Sigmoid colon (tissue), 7 donors: ENCODE measurements around the gene MTA1. TPM values are rescaled to one million over a fixed set of nuclear protein-coding genes. Genes with fewer than 3 reads are reported as not detected.

Experiments
- DNase-seq: peaks from one replicate; pipeline ENCODE4 v3.0.0-alpha.2; 2019
- H3K27ac ChIP-seq, 4 donors: fragments of 200-600 bp; sonication (generic); one replicate each; pipeline ENCODE4 v1.5.1; 2016 to 2019; ENCODE audit warnings: mild to moderate bottlenecking in 1 of 4
- H3K27me3 ChIP-seq, 3 donors: fragments of 200-600 bp; sonication (generic); one replicate each; pipeline ENCODE4 v1.5.1; 2019; ENCODE audit warnings: mild to moderate bottlenecking in 1 of 3
- H3K36me3 ChIP-seq, 4 donors: fragments of 200-600 bp; sonication (generic); one replicate each; pipeline ENCODE4 v1.5.1; 2016 to 2019
- H3K4me1 ChIP-seq, 4 donors: fragments of 200-600 bp; sonication (generic); one replicate each; pipeline ENCODE4 v1.5.1; 2017 to 2019
- H3K4me3 ChIP-seq, 4 donors: fragments of 200-600 bp; sonication (generic); one replicate each; pipeline ENCODE4 v1.5.1; 2017 to 2019; ENCODE audit warnings: mild to moderate bottlenecking in 2 of 4, moderate library complexity in 1 of 4
- H3K9me3 ChIP-seq, 4 donors: fragments of 200-600 bp in 3 of 4; sonication (generic) in 3 of 4; one replicate each; pipeline versions ENCODE4 v1.5.1 to v1.6.1; 2013 to 2019
- CTCF ChIP-seq, 4 experiments: fragments of 450-650 bp in 3 of 4; fragments of 200-600 bp in 1 of 4; IDR thresholded peaks; one replicate each; pipeline ENCODE4 v1.5.1; 2016 to 2019; ENCODE audit warnings: antibody characterized with exemption in 4 of 4, mild to moderate bottlenecking in 3 of 4, moderate library complexity in 2 of 4
- EP300 ChIP-seq, 4 donors: sonication (generic); formaldehyde crosslinking; IDR thresholded peaks; one replicate each; pipeline ENCODE4 v1.6.1; 2017; ENCODE audit warnings: antibody characterized with exemption in 4 of 4
- POLR2A ChIP-seq, 2 donors: fragments of 450-650 bp; IDR thresholded peaks; one replicate each; pipeline ENCODE4 v1.6.1; 2016; ENCODE audit warnings: antibody characterized with exemption in 2 of 2, mild to moderate bottlenecking in 2 of 2, moderate library complexity in 2 of 2
- POLR2AphosphoS5 ChIP-seq, 4 donors: sonication (generic); formaldehyde crosslinking; IDR thresholded peaks; one replicate each; pipeline ENCODE4 v1.6.1; 2017; ENCODE audit warnings: antibody characterized with exemption in 4 of 4
- WGBS, 2 donors: extraction: QIAGEN DNeasy Blood & Tissue Kit; methylation state at CpG; one replicate each; pipeline ENCODE4 v1.1.7; 2013; 5-methylcytosine and 5-hydroxymethylcytosine counted together
- intact Hi-C: fragments of 100-400 bp; cut with DNase I; formaldehyde crosslinking; loops from one replicate; pipeline ENCODE4 v1.15.1; 2023
- polyA plus RNA-seq, 3 donors: library from polyadenylated mRNA; stranded (reverse); fragments of 200-250 nt; gene quantifications; one replicate each; pipeline ENCODE4 v1.2.3, GENCODE V29; 2013
- total RNA-seq, 4 donors: library from RNA; depleted of rRNA; stranded (reverse); fragments of >200 nt; gene quantifications; one replicate each; pipeline ENCODE4 v1.1.0, GENCODE V29; 2016
- donor health status: healthy with polysubstance abuse.
- donor health status: Bipolar disorder and iron deficiency.
- donor health status: healthy.

Gene MTA1
- total and polyA plus RNA-seq, 7 donors, result 14.3 to 92.8 (median 44.7) TPM

DNA sequence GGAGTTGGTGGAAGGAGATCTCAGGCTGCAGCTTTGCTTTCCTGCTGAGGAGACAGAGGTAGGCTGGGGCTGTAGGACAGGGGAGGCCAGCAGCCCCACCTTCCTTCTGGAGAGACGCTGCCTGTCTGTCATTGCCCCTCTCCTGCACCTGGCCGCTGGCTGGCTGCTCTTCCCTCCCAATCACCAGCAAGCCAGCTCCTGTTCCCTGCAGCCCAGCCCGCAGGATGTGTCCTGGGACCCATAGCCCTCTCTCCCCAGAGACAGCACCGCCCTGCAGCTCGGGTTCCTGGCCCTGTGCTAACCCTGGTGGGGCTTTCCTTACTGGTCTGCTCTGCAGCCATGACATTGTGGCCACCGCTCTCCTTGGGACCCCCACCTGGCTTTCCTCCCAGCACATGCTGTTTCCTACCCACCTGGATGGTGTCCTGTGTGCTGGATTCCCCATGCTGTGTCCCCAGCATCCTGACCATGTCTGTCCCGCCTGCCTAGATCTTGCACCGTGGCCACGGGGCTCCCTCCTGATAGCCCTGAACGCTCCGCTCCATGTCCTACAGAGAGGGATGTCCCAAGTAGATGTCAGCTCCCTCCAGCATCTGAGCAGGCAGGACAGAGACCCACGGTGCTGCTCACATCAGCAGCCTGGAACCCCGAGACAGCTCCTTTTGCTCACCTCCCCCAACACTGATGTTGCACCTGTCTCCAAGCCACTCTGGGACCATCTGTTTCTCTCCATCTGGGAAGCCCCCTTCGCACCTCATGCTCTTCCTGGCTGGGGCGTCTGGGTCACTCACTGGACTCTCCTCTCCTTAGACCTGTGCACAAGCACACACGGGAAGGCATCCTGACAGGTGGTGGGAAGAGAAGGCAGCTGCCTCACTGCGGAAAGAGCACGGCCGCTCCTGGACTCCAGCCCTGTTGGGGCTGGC lies 1.1 kb upstream of the MTA1 start:
- H3K27me3 ChIP-seq, result peaks cover 0 to under 1% (median 0%) of the 10 kb centered on the region in 3 donors
- peak overlapping the region in 3 of 4 donors; percentile 72 to 83 (median 79) for H3K27ac ChIP-seq
- WGBS, 2 donors, result 65 to 81% methylated on average over 19 of the region's 19 CpGs
- H3K4me1 ChIP-seq, result peaks cover 0 to 57% (median 52%) of the 10 kb centered on the region in 4 donors
- no peaks in the 10 kb centered on the region for H3K9me3 ChIP-seq
- H3K36me3 ChIP-seq, result no peaks in the 10 kb centered on the region
- intact Hi-C loops, result loop anchor here (2.0 to 5.0 kb wide), 2 partner anchors 72 to 106 kb away; partner anchors contain the start of genes PACS2 and TEDC1
- DNase-seq, result no peak
- H3K4me3 ChIP-seq, result peak overlapping the region in 3 of 4 donors; percentile 73 to 84 (median 83)
- no peak for TF ChIP-seq CTCF (IDR thresholded peaks at IDR 0.05)
- no peak for TF ChIP-seq POLR2AphosphoS5 (IDR thresholded peaks at IDR 0.05)
- no peak for TF ChIP-seq POLR2A (IDR thresholded peaks at IDR 0.05)
- no peak for TF ChIP-seq EP300 (IDR thresholded peaks at IDR 0.05)

GRCh38 chr14:105420101-105420973 lies 710 bp downstream of the MTA1 start:
- no peaks in the 10 kb centered on the region for H3K27me3 ChIP-seq
- 2 to 3% methylated on average over 65 to 66 of the region's 67 CpGs for WGBS, 2 donors
- intact Hi-C loops, result no loop called here
- DNase-seq, result no peak
- H3K36me3 ChIP-seq, result no peaks in the 10 kb centered on the region
- peaks cover 0 to 47% (median 42%) of the 10 kb centered on the region in 4 donors for H3K4me1 ChIP-seq
- peak overlapping the region; percentile 53 to 84 (median 78) for H3K4me3 ChIP-seq
- no peaks in the 10 kb centered on the region for H3K9me3 ChIP-seq
- no peak for TF ChIP-seq CTCF (IDR thresholded peaks at IDR 0.05)
- no peak for TF ChIP-seq POLR2AphosphoS5 (IDR thresholded peaks at IDR 0.05)
- no peak for TF ChIP-seq EP300 (IDR thresholded peaks at IDR 0.05)
- TF ChIP-seq POLR2A (IDR thresholded peaks at IDR 0.05), result no peak
- peak overlapping the region; percentile 71 to 84 (median 81) for H3K27ac ChIP-seq

GRCh38 chr14:105420974-105421674 lies 1.5 kb downstream of the MTA1 start:
- Histone ChIP-seq H3K4me1 (peaks cover 0 to 40% (median 35%) of the 10 kb centered on the region in 4 donors), H3K27me3 (no peaks in the 10 kb centered on the region), H3K36me3 (peaks cover 0 to under 1% (median 0%) of the 10 kb centered on the region in 4 donors), H3K9me3 (no peaks in the 10 kb centered on the region), H3K27ac (peak overlapping the region; percentile 71 to 84 (median 81)), H3K4me3 (peak overlapping the region; percentile 53 to 84 (median 78))
- intact Hi-C loops, result no loop called here
- 52 to 55% methylated on average over 23 of the region's 23 CpGs for WGBS, 2 donors
- DNase-seq, result no peak
- TF ChIP-seq POLR2A (IDR thresholded peaks at IDR 0.05) (no peak), CTCF (IDR thresholded peaks at IDR 0.05) (no peak)
